GM23248 (cell line): ENCODE measurements around the gene C1QL3. TPM values are rescaled to one million over a fixed set of nuclear protein-coding genes. Genes with fewer than 3 reads are reported as not detected.
A peak's percentile ranks its signal among the peaks of the same experiment; 100 is the strongest.

Experiments
- DNase-seq: peaks from one replicate; pipeline ENCODE4 v3.0.0-alpha.2; 2015
- H2AFZ ChIP-seq: fragments of 200-600 bp; sonication (generic); 2 replicates; pipeline ENCODE4 v1.6.1; 2016; ENCODE audit warnings: antibody characterized with exemption
- H3F3A ChIP-seq: fragments of 200-600 bp; sonication (generic); 2 replicates; pipeline ENCODE4 v1.6.1; 2016; ENCODE audit warnings: mild to moderate bottlenecking, antibody characterized with exemption, mixed run types; ENCODE audit not compliant: insufficient read depth
- H3K27ac ChIP-seq: fragments of 200-600 bp; sonication (generic); 2 replicates; pipeline ENCODE4 v1.5.1; 2016; ENCODE audit warnings: mild to moderate bottlenecking
- H3K27me3 ChIP-seq: fragments of 200-600 bp; sonication (generic); replicated peaks from 2 replicates; pipeline ENCODE4 v1.6.1; 2016; ENCODE audit warnings: mild to moderate bottlenecking; ENCODE audit not compliant: insufficient read depth
- H3K36me3 ChIP-seq: fragments of 200-600 bp; sonication (generic); 2 replicates; pipeline ENCODE4 v1.6.1; 2016; ENCODE audit warnings: low read depth, mild to moderate bottlenecking
- H3K4me1 ChIP-seq: fragments of 200-600 bp; sonication (generic); 2 replicates; pipeline ENCODE4 v1.6.1; 2016; ENCODE audit warnings: mild to moderate bottlenecking; ENCODE audit not compliant: insufficient read depth
- H3K4me2 ChIP-seq: fragments of 200-600 bp; sonication (generic); one replicate; pipeline ENCODE4 v1.6.1; 2016; ENCODE audit warnings: mild to moderate bottlenecking; ENCODE audit not compliant: unreplicated experiment
- H3K4me3 ChIP-seq: fragments of 200-600 bp; sonication (generic); 2 replicates; pipeline ENCODE4 v1.5.1; 2016; ENCODE audit warnings: mild to moderate bottlenecking
- H3K79me2 ChIP-seq: fragments of 200-600 bp; sonication (generic); 2 replicates; pipeline ENCODE4 v1.6.1; 2016; ENCODE audit warnings: mild to moderate bottlenecking; ENCODE audit not compliant: insufficient read depth
- H3K9ac ChIP-seq: fragments of 200-600 bp; sonication (generic); 2 replicates; pipeline ENCODE4 v1.6.1; 2016; ENCODE audit warnings: mild to moderate bottlenecking
- H3K9me2 ChIP-seq: fragments of 200-600 bp; sonication (generic); 2 replicates; pipeline ENCODE4 v1.6.1; 2016; ENCODE audit warnings: mixed run types, mild to moderate bottlenecking, moderate library complexity; ENCODE audit not compliant: insufficient read depth
- H3K9me3 ChIP-seq: fragments of 200-600 bp; sonication (generic); one replicate; pipeline ENCODE4 v1.6.1; 2017; ENCODE audit warnings: low read depth
- H4K20me1 ChIP-seq: fragments of 200-600 bp; sonication (generic); 2 replicates; pipeline ENCODE4 v1.6.0; 2016; ENCODE audit not compliant: insufficient read depth
- EZH2 ChIP-seq: fragments of 200-600 bp; sonication (generic); IDR thresholded peaks from 2 replicates; pipeline ENCODE4 v1.6.1; 2018; ENCODE audit warnings: antibody characterized with exemption, mild to moderate bottlenecking; ENCODE audit not compliant: insufficient read depth, poor library complexity, severe bottlenecking
- EZH2phosphoT487 ChIP-seq: fragments of 200-600 bp; sonication (generic); IDR thresholded peaks from 2 replicates; pipeline ENCODE4 v1.6.1; 2018; ENCODE audit warnings: antibody characterized with exemption, moderate library complexity, mild to moderate bottlenecking, low read depth; ENCODE audit not compliant: insufficient read depth
- WGBS, 2 experiments: methylation state at CpG; one replicate each; pipeline ENCODE4 v1.1.6; 2015 to 2017; ENCODE audit warnings: low lambda C conversion rate in 2 of 2, low coverage in 1 of 2; ENCODE audit errors: missing lambda C conversion rate in 2 of 2; 5-methylcytosine and 5-hydroxymethylcytosine counted together
- in situ Hi-C: fragments of 300-500 bp; cut with MboI; formaldehyde crosslinking; loops from 2 replicates; pipeline ENCODE4 v1.15.0; 2020
- polyA plus RNA-seq: library from polyadenylated mRNA; unstranded; fragments of >200 nt; fragmentation: Nextera tagmentation; extraction: Ambion mirVana; gene quantifications from 2 replicates; pipeline ENCODE4 v1.2.1, GENCODE V29; 2016
- small RNA-seq: library from RNA; depleted of rRNA; stranded (forward); fragments of <200 nt; gene quantifications from one replicate; pipeline ENCODE3, GENCODE V24; 2014; ENCODE audit warnings: low read depth, low replicate concordance
- total RNA-seq: library from RNA; depleted of rRNA; stranded (reverse); fragments of >200 nt; shearing (Covaris generic); gene quantifications from 2 replicates; pipeline ENCODE4 v1.2.3, GENCODE V29; 2014; rRNA removed

C1QL3 gene
- total and polyA plus RNA-seq, 2 experiments from 2014 or later = 0.38 TPM; not detected in 1

DNA sequence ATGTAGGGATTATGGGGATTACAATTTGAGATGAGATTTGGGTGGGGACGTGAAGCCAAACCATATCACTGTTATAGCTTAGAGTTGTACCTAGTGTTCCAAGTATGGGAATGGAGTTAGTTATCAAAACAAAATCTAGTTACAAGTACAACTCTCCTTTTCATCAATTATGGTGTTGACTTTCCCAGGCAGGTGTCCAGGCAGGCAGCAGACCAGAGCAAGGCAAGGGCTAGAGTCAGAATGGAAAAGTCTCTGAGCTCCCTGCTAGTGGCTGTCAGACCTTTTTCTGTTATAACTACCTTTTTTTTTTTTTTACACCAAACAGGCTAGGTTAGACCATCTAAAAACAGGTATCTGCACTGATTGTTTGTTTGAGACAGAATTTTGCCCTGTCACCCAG lies 55.7 kb downstream of the C1QL3 start:
- Histone ChIP-seq H3K4me3 (no peak overlapping the region), H3K4me2 (no peak overlapping the region), H3K9me3 (no peaks in the 10 kb centered on the region), H4K20me1 (no peaks in the 10 kb centered on the region), H2AFZ (no peak overlapping the region), H3K36me3 (no peaks in the 10 kb centered on the region; the same call in 1 of the 2 replicates), H3F3A (no peaks in the 10 kb centered on the region), H3K27ac (no peak overlapping the region), H3K9ac (no peak overlapping the region), H3K9me2 (no peaks in the 10 kb centered on the region), H3K79me2 (no peaks in the 10 kb centered on the region), H3K4me1 (no peaks in the 10 kb centered on the region), H3K27me3 (no peaks in the 10 kb centered on the region)
- TF ChIP-seq EZH2 = no peak
- TF ChIP-seq EZH2phosphoT487 = no peak
- in situ Hi-C loops = no loop called here
- 100% methylated on average over 1 of the region's 1 CpG for WGBS, 2 experiments
- no peak for DNase-seq

Small RNA genes lying within 50 kb of the gene (small RNA-seq; reads per million reads assigned to genes)
- 12.0 reads per million, percentile 85 among the genes with 10 or more reads in this experiment for gene RNU2-18P

Other genes with a start within 250 kb of the C1QL3 start
- gene PTER, start 84.9 kb downstream of the C1QL3 start, total RNA-seq = 13.3 and 14.2 TPM in 2 replicates
- 12.6 and 13.4 TPM in 2 replicates for gene PTER, start 84.9 kb downstream of the C1QL3 start, polyA plus RNA-seq